Fibroblast of skin of back (primary cell): Measurements from ENCODE around the gene GLTP.
"Not testable (repeated sequence)": the region's sequence is repeated elsewhere in the genome, so short reads cannot be mapped to it uniquely, and the experiment has no call there.

Experiments used
- DNase-seq: peaks from one replicate; pipeline ENCODE4 v3.0.0-alpha.2; 2013

GLTP gene

DNA sequence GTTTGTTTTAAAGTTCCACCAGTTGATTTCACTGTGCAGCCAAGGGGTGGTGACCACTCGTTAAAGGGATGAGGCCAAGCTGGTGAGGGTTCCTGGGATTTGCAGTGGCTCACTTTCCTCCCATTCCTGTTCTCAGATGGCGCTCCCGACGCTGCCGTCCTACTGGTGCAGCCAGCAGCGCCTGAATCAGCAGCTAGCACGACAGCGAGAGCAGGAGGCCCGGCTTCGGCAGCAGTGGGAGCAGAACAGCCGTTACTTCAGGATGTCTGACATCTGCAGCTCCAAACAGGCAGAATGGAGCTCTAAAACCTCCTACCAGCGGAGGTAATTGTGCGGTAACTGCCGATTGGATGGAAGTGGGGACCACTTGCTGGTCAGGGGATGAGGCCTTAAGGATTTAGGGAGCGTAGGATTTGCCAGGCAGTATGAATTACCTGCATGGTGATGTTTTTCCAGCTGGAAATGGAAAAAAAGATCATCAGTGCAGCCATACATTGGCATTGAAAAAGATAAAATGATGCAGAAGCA, 22.6 kb upstream of the GLTP start:
- no peak for DNase-seq

- DNase-seq: no peak
Observed at GRCh38 chr12:109900752-109901580, 20.6 kb upstream of the GLTP start.

DNA sequence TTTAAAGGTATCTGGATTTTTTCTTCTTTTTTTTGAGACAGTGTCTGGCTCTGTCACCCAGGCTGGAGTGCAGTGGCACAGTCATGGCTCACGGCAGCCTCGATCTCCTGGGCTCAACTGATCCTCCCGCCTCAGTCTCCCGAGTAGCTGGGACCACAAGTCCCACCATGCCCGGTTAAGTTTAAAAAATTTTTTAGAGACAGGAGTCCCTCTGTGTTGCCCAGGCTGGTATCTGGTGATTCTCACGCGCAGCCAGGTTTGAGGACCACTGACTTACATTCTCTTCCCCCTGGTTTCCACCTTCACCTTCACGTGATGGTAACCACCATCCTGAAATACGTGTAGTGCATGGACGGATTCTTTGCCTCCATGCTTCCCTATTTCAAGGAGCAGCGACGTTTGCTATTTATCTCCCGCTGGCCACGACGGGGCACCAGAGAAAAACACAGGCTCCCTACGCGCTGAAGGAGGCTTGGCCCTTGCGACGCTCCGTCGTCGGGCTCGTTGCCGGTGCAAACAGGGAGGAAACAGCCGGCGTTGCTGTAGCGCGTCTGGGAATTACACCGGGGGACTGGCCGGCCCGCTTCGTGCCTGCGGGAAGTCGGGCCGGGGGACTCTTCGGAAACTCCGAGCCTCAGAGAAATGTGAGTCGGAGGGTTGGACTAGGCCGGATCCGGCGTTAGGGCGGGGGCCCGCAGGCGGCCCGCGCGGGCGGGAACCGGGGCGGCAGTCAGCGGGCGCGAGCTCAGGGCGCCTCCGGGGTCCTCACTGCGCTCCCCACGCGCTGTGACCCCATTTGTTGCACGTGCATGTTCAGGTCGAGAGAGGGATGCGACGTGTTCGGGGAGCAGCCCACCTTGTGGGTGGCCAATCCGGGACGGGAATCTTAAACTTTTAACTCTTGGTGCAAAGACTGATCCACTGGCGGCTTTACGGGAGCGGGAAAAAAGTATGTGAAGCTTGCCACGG, 19.7 kb upstream of the GLTP start, which contains the start of gene TCHP:
Gene TCHP, plus strand, starts transcription at position 492 of the 969 bp plus-strand sequence. CDS start 2,753 bp downstream, outside the sequence.
- peak; percentile 91 for DNase-seq

- DNase-seq: not testable (repeated sequence)
Observed at GRCh38 chr12:109899345-109899744, 19.0 kb upstream of the GLTP start.

GRCh38 chr12:109897029-109897428, 16.7 kb upstream of the GLTP start:
- DNase-seq: no peak

DNA sequence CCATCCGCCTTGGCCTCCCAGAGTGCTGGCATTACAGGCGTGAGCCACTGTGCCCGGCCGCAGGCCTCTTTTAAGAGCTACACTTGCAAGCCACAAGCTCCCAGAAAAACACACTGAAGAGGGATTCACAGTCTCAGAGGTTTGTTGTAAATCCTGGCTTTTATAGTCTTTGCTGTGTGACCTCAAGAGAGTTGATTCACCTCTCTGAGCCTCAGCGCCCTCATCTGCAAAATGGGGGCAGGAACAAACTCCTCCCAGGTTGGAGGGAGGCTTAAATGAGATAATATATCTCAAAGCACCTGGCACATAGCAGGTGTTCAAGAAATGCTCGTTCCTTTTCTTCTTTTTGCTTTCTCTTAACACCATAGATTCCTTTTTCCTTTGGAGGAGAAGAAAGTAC, 15.8 kb upstream of the GLTP start:
- DNase-seq: no peak

DNA sequence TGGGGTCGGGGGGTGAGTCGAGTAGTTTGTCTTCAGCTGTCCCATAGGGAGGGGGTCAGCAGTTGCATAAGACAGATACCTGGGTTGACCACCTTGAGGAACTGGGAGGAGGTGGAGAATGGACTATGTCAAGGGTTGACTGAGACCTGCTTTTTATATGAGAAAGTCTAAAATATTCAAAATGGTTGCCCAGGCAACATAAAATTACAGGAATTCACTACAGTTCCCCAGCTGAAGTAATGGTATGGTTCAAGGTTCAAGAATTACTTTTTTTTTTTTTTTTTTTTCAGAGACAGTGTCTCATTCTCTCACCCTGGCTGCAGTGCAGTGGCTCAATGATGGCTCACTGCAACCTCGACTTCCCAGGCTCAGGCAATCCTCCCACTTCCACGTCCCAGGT, 14.6 kb upstream of the GLTP start:
- DNase-seq: no peak

DNA sequence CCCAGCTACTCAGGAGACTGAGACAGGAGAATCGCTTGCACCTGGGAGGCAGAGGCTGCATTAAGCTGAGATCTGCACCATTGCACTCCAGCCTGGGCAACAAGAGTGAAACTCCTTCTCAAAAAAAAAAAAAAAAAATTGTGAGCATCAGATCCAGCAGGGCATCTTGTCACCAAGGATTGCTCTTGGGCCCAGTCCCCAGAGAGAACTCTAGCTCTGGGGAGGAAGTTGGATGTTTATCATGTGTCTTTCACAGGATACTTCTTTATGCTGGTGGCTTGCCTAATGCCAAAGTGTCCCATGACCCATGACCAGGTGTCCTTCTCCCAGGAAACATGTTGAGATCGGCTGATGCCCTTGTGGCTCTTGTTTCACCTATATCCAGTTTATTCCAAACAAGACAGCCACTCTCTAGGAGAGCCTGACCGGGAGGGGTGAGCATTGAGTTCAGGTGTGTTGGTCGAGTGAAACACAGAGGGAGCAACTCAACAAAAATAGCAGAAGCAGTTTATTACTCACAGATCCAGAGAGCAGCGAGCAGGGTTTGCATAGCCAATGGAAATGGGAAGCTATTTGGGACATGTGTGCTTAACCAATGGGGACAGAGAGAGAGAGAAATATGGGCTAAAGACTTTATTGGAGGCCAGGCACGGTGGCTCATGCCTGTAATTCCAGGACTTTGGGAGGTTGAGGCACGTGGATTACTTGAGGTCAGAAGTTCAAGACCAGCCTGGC, 13.1 kb upstream of the GLTP start:
- DNase-seq: no peak

- no peak for DNase-seq
Observed at GRCh38 chr12:109892748-109893147, 12.4 kb upstream of the GLTP start.

DNA sequence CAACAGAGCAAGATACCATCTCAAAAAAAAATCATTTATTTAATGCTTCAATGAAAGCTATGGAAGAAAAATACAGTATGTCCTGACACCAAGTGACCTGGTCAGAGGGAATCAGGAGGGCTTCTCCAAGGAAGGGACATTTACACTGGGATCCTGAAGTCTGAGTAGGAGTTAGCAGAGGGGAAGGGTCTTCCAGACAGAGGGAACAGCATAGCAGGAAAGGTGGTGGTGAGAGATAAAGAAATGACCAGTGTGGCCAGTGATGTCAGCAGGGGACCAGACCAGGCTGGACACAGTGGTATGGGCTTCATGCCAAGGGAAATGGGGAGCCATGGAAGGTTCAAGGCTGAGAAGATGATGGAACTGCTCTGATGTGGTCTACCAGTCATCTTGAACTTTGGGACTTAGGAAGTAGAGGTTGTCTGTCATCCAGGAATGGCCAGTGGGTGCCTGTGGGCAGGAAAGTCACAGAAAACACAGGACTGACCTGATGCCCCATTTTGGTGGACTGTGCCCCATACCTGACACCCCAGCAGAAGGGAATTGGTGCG, 11.9 kb upstream of the GLTP start:
- DNase-seq: no peak

- DNase-seq: not testable (repeated sequence)
Observed at GRCh38 chr12:109891731-109892130, 11.4 kb upstream of the GLTP start.

GRCh38 chr12:109890620-109891170, 10.4 kb upstream of the GLTP start:
- DNase-seq: no peak

- DNase-seq: peak; percentile 97
Observed at GRCh38 chr12:109888179-109889020, 8.1 kb upstream of the GLTP start.

DNA sequence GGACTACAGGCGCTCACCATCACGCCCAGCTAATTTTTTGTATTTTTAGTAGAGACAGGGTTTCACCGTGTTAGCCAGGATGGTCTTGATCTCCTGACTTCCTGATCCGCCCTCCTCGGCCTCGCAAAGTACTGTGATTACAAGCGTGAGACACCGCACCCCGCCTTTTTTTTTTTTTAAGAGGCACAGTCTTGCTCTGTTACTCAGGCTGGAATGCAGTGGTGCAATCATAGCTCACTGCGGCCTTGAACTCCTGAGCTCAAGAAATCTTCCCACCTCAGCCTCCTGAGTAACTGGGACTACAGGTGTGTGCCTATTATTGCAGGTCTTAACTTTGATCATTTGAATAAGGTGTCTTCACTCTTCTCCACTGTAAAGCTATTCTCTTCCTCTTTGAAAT, 5.3 kb upstream of the GLTP start:
- DNase-seq: no peak

GRCh38 chr12:109883461-109883860, 3.1 kb upstream of the GLTP start:
- no peak for DNase-seq

GRCh38 chr12:109881752-109882151, 1.4 kb upstream of the GLTP start:
- peak; percentile 30 for DNase-seq

- no peak for DNase-seq
Observed at GRCh38 chr12:109880938-109881337, 597 bp upstream of the GLTP start.

DNA sequence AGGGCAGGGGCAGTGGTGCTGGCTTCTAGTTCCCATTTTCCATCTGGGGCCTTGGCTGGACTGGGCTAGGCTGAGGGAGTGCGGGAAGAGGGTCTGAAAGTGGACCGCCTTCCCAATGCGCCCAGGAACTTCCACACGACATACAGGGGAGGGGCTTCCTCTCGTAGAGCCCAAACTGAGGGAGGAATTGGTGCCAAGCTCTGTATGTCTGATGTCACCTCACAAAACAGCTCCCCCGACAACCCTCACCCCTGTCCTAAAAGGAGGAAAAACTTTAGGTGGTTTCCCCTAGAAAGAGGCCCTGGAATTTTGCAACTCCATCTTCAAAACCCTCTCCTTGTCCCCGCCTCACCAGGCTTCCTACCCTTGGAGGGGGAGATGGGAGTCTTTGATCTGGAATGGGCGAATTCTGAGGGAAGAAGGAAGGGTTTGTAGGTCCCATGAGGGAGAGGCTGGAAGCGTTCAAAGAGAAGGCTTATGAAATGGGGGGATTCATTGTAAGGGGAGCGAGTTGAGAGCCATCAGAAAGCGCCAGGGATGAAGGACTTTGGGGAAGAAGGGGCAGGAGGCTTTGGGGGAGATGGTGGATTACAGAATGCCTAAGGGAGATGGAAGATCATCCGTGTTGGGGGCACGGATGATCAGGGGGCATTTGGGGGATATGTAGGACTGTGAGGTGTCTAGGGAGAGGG, 844 bp downstream of the GLTP start:
- peak; percentile 38 for DNase-seq

DNA sequence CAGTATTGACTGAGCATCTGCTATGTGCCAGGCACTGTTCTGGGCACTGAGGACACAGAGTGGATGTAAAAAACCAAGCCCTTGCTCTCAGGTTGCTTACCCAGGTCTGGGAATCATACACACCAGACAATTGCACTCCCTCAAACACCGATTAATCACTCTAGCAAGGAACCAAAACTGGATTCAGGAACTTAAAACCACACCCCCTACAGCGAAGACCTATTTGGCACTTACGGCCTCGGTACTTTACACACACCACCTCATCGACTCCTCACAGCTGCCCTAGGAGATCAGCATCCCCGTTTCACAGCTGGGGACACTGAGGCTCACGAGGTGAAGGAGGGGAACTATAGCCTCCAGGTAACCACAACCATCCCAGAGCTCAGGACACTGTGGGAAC, 1.6 kb downstream of the GLTP start:
- no peak for DNase-seq

DNA sequence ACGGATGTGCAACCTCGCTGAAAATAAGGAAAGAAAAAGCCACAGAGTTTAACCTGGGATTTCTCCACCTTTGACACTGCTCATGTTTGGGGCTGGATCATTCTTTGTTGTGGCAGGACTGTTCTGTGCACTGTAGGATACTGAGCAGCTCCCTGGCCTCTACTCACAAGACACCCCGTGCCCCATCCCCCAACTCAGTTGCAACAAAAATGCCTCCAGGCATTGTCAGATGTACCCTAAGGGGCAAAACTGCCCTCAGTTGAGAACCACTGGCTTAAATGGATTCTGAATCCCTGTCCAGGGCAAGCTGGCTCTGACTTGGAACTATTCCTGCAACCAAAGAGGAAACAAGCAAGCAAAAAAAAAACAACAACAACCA, 2.1 kb downstream of the GLTP start:
- no peak for DNase-seq
